Activated CD4-positive, alpha-beta T cell treated with anti-CD3 and anti-CD28 coated beads for 48 hours (primary cell): Measurements from ENCODE around the gene SYNJ1.
"Not testable (repeated sequence)": the region's sequence is repeated elsewhere in the genome, so short reads cannot be mapped to it uniquely, and the experiment has no call there.

Source experiments
- DNase-seq: peaks from one replicate; pipeline ENCODE4 v3.0.0-alpha.2; 2020

SYNJ1 gene

DNA sequence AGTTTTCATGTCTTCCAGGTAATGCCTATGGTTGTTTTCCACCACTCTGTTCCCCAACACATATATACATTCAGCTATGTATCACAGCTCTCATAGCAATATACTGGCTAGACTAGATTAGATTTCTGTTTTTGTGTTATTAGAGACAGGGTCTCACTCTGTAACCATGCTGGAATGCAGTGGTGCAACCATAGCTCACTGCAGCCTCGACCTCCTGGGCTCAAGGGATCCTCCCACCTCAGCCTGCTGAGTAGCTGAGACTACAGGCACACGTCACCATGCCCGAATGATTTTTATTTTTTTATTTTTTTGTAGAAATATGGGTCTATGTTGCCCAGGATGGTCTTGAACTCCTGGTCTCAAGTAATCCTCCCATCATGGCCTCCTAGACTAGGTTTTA is 37.7 kb downstream of the SYNJ1 start:
- no peak for DNase-seq

DNA sequence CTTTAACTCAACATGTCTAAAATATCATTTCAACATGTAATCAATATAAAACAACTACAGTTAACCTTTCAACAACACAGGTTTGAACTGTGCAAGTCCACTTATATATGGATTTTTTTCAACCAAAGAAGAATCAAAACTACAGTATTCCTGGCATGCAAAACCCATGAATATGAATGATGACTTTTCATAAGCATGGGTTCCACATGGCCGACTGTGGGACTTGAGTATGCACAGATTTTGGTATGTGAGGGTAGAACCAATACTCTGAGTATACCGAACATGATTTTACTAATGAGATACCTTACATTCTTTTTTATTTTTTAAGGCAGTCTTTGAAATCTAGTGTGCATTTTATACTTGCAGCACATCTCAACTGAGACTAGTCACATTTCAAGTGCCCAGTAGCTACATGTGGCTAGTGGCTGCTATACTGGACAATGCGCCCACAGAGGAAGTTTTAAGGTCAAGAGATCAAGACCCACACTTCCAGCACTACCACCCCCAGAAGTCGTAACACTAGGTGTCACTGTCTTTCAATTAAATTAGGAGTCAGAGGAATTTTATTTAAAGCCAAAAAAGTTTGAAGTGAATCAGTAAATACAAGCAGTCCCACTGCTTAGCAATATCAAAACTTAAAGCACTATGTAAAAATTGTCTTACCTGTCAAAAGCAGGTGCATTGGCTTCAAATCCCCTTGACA is 40.0 kb downstream of the SYNJ1 start:
- no peak for DNase-seq

DNA sequence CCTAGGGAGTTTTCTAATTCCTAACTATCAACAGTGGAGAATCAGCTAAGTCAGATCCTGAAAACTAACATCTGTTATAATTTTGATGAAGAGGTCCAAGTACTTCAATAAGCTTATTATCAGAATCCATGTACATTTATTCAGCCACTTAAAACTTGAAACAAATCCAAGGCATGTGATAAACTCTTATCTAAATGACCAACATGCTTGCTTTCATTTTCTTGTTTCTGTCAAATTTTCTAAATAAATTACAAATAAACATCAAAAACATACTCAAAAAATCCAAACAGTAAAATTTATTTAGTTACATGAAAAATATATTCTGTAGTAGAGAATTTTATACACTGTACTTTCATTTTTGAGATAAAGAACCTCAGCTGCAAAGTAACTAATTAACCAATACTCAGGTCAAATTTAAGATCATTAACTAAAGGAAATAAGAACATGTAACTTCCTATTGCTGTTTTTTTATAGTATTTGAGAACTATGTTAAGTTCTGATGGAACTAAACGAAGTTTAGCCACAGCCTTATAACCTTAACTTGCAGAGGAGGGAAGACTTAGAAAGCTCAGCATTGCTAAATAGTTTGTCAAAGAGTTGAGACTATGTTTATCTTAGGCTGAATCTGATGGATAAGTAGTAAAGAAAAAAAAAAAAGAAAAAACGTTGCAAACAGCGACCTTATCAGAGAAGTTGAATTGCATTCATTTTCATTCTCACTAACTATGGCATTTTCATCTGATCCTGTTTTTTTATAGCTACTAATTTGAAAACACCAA is 44.9 kb downstream of the SYNJ1 start:
- no peak for DNase-seq

DNA sequence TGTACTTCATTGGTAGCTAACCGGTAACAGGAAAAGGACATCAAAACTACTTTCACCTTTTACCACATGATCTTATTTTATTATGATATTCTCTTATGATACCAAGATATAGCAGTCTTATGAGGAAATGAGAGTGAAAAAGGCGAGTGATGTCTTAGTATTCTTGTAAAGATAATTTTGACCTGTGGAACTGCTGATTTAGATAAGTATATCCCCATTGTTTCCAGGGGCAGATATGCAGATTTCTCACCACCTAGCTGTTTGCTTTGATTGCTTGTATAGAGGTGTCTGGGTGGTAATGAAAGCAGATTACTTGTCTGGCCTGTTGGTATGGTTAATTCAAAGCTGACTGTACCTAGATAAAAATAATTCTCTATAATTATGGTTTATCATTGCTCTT is 53.1 kb downstream of the SYNJ1 start:
- DNase-seq, result no peak

DNA sequence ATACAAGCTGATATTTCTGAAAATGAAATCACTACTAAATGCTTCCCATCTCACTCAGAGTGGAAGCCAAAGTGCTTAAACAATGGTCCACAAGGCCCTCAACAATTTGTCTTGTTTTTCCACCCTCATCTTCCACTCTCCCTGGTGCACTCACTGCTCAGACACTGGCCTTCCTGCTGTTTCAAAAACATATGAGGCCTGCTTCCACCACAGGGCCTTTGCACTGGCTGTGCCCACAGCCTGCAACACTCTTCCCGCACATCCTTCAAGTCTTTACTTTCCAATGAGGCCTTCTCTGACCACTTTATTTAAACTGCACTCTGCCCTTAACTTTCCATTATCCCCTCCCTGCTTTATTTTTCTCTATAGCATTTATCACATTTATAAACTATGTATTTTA is 53.8 kb downstream of the SYNJ1 start:
- DNase-seq, result no peak

DNA sequence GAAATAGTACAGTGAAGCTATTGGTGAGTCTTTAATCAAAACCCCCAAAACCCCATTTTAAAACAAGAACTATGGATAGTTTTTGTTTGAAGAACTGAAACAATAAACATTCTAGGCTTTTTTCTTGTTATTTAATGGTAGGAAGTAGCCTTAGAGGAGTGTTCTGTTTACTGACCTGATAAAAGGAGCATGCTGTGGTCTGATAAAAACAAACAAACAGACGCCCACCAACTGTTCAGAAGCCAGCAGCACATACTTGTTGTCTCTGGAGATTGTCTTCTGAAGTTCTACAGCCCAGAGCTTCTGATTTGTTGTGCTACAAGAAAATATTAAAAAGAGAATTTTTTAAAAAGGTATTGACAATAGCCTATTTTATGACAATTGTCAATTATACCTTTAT is 61.6 kb downstream of the SYNJ1 start:
- no peak for DNase-seq

DNA sequence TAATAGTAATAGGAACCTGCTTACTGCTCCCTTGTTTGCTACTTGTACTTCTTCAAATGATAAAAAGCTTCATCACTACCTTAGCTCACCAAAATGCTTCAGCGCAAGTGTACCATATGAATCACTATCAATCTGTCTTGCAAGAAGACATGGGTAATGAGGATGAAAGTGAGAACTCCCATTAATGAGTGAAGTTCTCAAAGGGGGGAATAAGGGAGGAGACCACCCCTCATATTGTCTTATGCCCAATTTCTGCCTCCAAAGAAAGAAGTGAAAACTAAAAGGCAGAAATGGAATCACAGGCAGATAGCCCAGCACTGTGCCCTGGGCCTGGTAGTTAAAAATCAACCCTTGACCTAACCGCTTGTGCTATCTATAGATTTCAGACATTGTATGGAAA is 63.7 kb downstream of the SYNJ1 start:
- not testable (repeated sequence) for DNase-seq

DNA sequence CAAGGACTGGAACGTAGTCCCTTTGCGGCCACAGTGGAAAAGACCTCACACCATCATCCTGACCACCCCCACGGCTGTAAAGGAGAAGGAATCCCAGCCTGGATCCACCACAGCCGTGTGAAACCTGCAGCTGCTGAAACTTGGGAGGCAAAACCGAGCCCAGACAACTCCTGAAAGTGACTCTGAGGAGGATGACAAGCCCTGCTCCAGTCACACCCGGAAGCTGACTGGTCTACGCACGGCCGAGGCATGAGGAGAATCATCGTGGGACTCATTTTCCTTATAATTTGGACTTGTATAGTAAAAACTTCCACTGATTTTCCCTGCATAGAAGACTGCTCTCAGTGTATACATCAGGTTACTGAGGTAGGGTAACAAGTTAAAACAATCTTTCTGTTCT is 65.8 kb downstream of the SYNJ1 start:
- DNase-seq, result not testable (repeated sequence)

DNA sequence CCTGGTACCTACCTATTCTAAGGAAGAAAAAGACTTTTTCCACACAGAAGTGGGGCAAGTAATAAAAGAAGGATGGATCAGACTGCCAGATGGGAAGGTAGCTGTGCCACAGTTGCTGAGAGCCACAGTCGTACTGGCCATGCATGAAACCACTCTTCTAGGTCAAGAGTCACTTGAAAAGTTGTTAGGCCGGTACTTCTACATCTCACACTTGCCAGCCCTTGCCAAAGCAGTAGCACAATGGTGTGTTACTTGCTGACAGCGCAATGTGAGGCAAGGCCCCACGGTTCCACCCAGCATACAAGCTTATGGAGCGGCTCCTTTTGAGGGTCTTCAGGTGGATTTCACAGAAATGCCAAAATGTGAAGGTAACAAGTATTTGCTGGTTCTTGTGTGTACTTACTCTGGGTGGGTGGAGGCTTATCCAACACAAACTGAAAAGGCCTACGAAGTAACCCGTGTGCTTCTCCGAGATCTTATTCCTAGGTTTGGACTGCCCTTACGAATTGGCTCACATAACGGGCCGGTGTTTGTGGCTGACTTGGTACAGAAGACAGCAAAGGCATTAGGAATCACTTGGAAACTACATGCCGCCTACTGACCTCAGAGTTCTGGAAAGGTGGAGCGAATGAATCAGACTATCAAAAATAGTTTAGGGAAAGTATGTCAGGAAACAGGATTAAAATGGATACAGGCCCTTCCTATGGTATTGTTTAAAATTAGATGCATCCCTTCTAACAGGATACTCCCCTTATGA is 66.6 kb downstream of the SYNJ1 start:
- not testable (repeated sequence) for DNase-seq

DNA sequence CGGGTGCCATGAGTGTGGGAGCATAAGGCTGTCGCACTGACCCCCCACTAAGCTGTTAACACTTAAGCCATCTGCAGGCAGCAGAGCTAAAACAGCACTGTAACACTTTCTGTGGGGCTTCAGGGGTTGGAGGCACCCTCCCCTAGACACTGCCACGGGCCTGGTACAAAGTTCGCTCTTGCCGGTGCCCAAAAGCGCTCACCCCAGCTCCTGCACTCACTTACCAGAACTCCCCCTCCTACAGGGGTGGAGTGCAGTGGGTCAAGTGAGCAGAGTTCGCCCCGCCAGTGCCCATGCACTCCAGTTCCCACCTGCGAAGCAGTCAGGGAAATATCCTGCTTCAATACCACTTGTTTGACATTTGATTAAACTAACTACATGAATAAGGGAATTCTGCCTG is 69.3 kb downstream of the SYNJ1 start:
- no peak for DNase-seq

DNA sequence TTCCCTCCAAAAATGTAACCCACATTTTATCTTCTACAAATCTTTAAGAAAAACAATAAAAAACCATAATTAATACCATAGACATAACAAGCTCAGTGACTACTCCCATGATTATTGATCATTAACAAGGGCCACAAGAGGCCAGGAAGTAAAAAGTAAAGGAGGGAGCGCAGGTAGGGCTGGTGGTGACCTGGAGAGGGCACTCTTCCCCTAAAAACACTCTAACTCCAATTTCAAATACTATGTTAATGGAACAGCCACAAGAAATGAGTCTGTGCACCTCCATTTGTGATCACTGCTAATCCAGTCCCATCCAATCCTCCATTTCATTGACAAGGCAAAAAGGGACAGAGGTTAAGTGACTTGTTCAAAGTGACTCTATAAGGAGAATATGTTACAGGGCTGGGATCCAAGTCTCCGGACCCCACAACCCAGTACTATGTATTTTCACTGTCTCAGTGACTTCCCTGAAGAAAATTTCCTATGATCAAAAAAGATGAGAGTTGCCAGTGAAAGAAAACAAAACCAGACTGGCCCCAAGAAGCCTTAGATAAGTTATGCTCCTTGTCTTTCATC is 74.4 kb downstream of the SYNJ1 start:
- DNase-seq, result peak; percentile 35

DNA sequence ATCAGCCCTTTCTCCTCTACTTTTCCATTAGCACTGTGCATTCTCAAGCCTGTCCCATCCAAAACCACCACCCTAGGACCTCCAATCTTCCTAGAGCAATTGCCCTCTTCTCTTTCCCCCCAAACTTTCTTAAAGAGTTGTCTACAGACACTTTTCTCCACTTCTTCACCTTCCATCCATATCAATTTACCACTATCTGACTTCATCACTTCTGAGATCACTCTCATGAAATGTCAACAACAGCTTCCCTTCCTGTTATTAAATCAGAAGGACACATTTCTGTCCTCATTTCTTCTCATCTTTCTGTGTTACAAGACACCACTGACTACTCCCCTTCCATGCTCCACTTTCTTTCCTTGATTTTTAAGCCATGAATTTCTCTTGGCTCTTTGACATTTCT is 79.6 kb downstream of the SYNJ1 start:
- no peak for DNase-seq

DNA sequence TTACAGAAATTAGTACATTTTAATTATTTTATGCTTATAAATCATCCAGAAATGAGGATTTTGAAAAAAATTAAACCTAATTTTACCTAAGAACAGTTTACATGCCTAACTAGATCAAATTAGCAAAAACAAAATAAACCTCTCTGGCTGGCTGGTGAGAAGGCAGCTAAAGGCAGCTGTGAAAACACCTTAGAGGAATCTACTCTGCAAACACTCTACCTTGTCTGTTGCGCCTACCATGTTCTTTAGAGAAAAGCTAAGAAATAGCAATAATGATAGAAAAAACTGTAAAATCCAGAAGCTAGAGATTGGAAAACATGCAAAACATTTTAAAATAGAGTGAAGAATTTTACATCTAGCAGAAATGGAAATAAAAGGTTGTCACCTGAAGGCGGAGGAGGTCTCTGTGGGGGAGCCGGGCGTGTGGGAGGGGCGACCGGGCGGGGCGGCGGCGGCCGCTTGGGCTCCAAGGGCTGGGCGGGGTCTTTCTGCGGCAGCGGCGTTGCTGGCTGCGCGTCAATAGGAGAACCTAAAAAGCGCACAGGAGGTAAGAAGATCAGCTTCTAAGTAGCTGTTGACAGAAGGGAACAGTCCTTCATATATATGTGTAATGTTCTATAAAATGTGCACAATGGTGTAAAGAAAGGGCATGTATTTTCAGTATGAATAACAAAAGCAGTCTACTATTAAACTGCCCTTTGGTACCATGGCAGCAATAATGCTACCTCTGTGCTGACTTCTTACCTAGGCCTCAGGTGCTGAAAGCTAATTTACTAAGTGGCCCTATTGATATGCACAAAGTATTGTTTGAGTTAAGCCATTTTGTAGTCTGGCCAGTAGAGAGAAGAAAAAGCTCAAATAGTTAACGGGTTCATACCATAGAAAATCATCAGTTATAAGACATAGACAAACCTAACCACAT is 82.3 kb downstream of the SYNJ1 start:
- no peak for DNase-seq

DNA sequence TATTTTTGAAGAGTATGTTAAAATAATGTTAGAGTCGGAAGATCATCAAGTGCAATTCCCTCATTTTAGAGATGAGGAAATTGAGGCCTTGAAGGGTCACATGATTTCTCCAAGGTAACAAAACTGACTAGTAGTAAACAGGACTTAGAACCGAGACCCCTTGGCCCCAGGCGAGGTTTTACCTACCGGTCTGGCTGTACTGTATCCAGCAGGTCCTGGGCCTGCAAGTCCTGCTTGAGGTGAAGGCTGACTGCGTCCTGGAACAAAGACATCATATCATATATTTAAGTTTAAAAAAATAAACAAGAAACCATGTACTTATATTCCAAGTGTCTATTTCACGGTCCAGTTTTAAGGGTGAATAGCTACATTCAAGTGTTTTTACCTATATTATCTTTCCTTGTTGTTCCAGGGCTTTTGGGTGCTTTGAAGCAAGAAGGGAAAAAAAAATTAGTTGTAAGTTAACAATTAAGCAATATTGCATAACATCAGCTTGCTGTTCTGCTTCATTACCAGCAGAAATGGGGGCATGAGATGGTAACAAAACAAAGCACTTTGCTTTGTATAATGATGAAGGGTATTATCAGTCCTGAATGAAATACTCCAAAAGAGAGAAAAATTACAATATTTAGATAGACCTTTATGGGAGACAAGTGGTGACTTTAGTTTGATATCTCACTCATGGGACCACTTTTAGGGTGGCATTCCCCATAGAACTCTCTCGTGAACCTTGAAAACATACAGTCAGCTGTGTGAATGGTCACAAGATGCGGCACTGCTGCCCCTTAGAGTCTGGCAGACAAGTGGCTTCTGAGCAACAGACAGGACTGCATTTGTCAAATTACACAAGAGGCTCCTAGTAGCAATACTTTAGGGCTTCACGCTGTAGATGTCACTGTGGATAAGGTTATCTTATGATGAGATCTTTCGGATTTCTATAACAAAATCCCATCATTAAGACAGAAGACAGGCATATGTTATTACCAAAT is 85.8 kb downstream of the SYNJ1 start:
- no peak for DNase-seq

DNA sequence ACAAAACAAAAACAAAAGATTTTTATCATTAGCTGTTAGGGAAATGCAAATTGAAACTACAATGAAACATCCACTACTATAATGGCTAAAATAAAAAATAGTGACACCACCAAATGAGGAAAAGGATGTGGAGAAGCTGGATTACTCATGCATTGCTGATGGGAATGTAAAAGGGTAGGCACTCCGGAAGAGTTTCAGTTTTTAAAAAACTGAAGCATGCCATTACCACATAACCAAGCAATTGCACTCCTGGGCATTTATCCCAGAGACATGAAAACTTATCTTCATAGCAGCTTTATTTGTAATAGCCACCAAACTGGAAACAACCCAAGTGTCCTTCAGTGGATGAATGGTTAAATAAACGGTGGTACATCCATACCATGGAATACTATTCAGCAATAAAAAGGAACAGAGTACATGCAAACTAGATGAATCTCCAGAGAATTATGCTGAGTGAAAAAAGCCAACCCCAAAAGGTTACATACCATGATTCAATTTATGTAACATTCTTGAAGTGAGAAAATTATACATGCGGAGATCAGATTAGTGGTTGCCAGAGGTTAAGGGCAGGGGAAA is 101.1 kb downstream of the SYNJ1 start:
- DNase-seq, result no peak

DNA sequence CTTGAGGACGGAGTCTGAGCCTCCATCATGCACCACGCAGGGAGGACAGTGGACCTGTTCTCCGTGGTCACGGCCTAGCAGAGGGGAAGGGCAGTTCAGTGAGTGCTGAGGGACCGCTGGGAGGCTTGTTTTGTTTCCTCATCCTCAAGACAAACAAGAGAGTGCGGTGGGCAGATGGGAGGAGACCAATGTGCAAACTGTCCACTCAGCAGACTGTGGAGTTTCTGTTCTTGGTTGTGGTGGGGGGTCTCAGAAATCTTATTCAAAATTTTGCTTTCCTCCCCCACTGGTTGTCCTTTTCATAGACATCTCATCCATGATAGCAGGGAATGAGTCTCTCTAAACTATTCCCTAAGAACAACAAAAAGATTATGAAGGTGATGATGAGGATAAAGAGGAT is 109.6 kb downstream of the SYNJ1 start:
- not testable (repeated sequence) for DNase-seq

DNA sequence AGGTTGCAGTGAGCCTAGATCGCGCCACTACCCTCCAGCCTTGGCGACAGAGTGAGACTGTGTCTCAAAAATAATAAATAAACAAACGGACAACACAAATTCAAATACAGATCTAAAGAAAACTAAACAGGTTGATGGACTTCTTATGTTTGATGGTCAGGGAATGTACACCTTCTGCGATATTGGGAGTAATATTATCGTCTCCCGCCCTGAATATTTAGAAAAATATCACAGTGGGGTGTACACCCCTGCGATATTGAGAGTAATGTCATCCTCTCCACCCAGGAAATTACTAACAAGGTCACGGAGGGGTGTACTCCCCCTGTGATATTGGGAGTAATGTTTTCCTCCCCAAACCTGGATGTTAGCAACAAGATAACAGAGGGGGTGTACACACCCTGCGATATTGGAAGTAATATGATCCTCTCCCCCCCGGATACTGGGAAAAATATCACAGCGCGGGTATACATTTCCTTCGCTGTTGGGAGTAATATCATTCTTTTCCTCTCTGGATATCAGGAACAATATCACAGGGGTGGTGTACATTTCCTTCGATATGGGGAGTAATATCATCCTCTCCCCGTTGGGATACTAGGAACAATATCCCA is 114.3 kb downstream of the SYNJ1 start:
- no peak for DNase-seq

DNA sequence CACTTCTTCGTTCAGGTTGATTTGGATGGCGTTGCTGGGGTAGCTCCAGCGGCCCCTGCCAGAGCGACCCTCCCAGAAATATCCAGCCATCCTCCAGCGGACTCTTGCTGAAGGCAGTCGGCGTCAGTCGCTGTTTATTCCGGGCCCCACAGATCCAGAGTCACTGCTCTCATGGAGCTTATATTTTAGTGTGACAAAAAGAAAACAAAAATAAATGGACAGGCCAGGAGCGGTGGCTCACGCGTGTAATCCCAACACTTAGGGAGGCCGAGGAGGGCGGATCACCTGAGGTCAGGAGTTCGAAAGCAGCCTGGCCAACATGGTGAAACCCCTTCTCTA is 114.8 kb downstream of the SYNJ1 start:
- DNase-seq, result no peak

DNA sequence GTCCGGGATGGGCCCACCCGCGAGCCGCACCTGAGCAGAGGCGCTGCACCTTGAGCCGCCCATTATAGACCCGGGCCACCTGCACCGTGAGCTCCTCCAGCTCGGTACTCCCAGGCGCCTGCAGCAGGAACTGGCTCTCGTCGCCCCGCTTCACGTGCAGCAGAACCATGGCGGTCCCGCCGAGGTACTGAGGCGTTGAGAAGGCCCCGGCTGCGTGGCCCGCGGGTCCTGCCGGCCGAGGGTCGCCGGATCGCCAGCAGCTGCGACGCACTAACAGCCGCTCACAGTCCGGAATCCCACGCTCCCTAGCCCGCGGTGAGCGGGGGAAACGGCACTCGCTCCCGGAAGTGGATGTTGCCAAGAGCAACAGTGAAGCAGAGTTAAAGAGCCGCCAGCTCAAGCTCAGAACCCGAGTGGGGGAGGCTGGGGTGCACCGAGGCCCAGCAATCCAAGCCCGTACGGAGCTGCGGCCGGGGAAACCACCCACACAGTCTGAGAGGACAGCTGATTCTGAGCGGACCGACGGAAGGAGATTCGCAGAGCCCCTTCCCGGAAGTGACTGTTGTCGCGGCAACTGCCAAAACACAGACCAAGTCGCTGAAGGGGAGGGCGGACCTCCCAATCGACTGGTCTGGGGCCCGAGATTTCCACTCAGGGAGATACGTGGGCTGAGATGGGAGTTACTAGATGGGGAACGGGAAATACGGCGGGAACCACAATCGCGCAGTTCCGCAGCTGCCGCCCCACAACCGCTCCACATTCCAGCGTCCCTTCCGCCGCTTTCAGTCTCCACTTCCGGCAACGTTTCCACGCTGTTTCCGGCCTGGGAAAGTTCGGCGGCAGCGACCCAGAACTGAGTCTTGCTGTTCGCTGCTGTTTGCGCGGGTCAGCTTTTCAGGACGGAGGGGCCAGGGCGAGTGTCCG is 115.5 kb downstream of the SYNJ1 start, which contains the start of gene CFAP298:
CFAP298 (minus strand) TSS at position 303 of the 924 bp plus-strand sequence; CDS start at position 169, 134 bp downstream.
- peak; percentile 91 for DNase-seq
